ENCODE results near the gene PTPRE.

Gene PTPRE

GRCh38 chr10:127922206-127922605, 15.3 kb downstream of the PTPRE start (continued):
- TF ChIP-seq ZFP3 (tag by site-specific recombination; IDR thresholded peaks at IDR 0.05; ENCODE audit: low read depth) (no peak), ZSCAN23 (tag by site-specific recombination; IDR thresholded peaks at IDR 0.05) (no peak), ZNF677 (tag by site-specific recombination; IDR thresholded peaks at IDR 0.05) (no peak)

GRCh38 chr10:127922675-127923366, 15.9 kb downstream of the PTPRE start:
- POLR2A ChIA-PET = no interaction called here
- Histone ChIP-seq H3K27ac (ENCODE audit: extremely low read depth, low read depth, low read length) (no peak overlapping the region), H3K4me1 (ENCODE audit: control insufficient read depth, insufficient read depth, low read length) (no peaks in the 10 kb centered on the region), H3K4me3 (ENCODE audit: low read depth, low read length) (no peak overlapping the region), H3K9me3 (ENCODE audit: control insufficient read depth, insufficient read depth, low read depth, low read length) (no peaks in the 10 kb centered on the region), H3K36me3 (ENCODE audit: control insufficient read depth in 2 of 2, insufficient read depth in 1 of 2, low read length in 2 of 2) (no peaks in the 10 kb centered on the region)
- CTCF ChIA-PET = interaction anchor here (0.7 kb wide), 1 partner anchor 112 kb away, joined by 3 read pairs; no protein-coding TSS in a partner anchor
- no peak for TF ChIP-seq ZNF777 (tag by site-specific recombination; IDR thresholded peaks at IDR 0.05; ENCODE audit: borderline replicate concordance)
- TF ChIP-seq ZBTB1 (tag by site-specific recombination; IDR thresholded peaks at IDR 0.05) = no peak
- TF ChIP-seq ZNF350 (tag by site-specific recombination; IDR thresholded peaks at IDR 0.05) = no peak
- no peak for TF ChIP-seq ZNF561 (tag by site-specific recombination; IDR thresholded peaks at IDR 0.05; ENCODE audit: borderline replicate concordance)
- TF ChIP-seq ZNF155 (tag by site-specific recombination; IDR thresholded peaks at IDR 0.05) = no peak
- no peak for TF ChIP-seq ZNF560 (tag by site-specific recombination; IDR thresholded peaks at IDR 0.05; ENCODE audit: borderline replicate concordance)
- TF ChIP-seq ZNF148 (tag by site-specific recombination; IDR thresholded peaks at IDR 0.05; ENCODE audit: borderline replicate concordance) = no peak
- no peak for TF ChIP-seq ZBTB10 (tag by site-specific recombination; IDR thresholded peaks at IDR 0.05)
- no peak for TF ChIP-seq ZNF501 (tag by site-specific recombination; IDR thresholded peaks at IDR 0.05)
- no peak for TF ChIP-seq ZNF138 (tag by site-specific recombination; IDR thresholded peaks at IDR 0.05; ENCODE audit: borderline replicate concordance)
- TF ChIP-seq KLF9 (tag by site-specific recombination; IDR thresholded peaks at IDR 0.05; ENCODE audit: low read depth) = no peak

GRCh38 chr10:127923646-127924045, 16.7 kb downstream of the PTPRE start:
- no peak for TF ChIP-seq ZNF660 (tag by site-specific recombination; IDR thresholded peaks at IDR 0.05)
- TF ChIP-seq ZNF211 (tag by site-specific recombination; IDR thresholded peaks at IDR 0.05; ENCODE audit: low read depth) = no peak
- TF ChIP-seq GFI1B (tag by site-specific recombination; IDR thresholded peaks at IDR 0.05) = no peak
- TF ChIP-seq ZNF10 (tag by site-specific recombination; IDR thresholded peaks at IDR 0.05) = no peak
- no peak for TF ChIP-seq ZNF239 (tag by site-specific recombination; IDR thresholded peaks at IDR 0.05)
- TF ChIP-seq ZNF843 (tag by site-specific recombination; IDR thresholded peaks at IDR 0.05) = no peak
- no peak for TF ChIP-seq ZNF350 (tag by site-specific recombination; IDR thresholded peaks at IDR 0.05)
- TF ChIP-seq ZNF76 (tag by site-specific recombination; IDR thresholded peaks at IDR 0.05; ENCODE audit: borderline replicate concordance, low read depth) = no peak
- no peak for TF ChIP-seq ZNF707 (tag by site-specific recombination; IDR thresholded peaks at IDR 0.05)
- TF ChIP-seq HIC1 (tag by site-specific recombination; IDR thresholded peaks at IDR 0.05) = no peak
- TF ChIP-seq SP2 (tag by site-specific recombination; IDR thresholded peaks at IDR 0.05) = no peak
- TF ChIP-seq ZNF184 (tag by site-specific recombination; IDR thresholded peaks at IDR 0.05) = no peak
- CTCF ChIA-PET = interaction anchor here (1.8 kb wide), 1 partner anchor 17 kb away, joined by 7 read pairs; the partner anchor contains the start of gene PTPRE
- POLR2A ChIA-PET = no interaction called here
- H3K9me3 ChIP-seq (ENCODE audit: control insufficient read depth, insufficient read depth, low read depth, low read length) = no peaks in the 10 kb centered on the region
- no peak overlapping the region for H3K4me3 ChIP-seq (ENCODE audit: low read depth, low read length)
- no peaks in the 10 kb centered on the region for H3K36me3 ChIP-seq (ENCODE audit: control insufficient read depth in 2 of 2, insufficient read depth in 1 of 2, low read length in 2 of 2)
- H3K27ac ChIP-seq (ENCODE audit: extremely low read depth, low read depth, low read length) = no peak overlapping the region
- H3K4me1 ChIP-seq (ENCODE audit: control insufficient read depth, insufficient read depth, low read length) = peaks cover 3% of the 10 kb centered on the region; the same call in 1 of the 2 replicates
